ENCODE measurements around the gene BPIFB1.

DNA sequence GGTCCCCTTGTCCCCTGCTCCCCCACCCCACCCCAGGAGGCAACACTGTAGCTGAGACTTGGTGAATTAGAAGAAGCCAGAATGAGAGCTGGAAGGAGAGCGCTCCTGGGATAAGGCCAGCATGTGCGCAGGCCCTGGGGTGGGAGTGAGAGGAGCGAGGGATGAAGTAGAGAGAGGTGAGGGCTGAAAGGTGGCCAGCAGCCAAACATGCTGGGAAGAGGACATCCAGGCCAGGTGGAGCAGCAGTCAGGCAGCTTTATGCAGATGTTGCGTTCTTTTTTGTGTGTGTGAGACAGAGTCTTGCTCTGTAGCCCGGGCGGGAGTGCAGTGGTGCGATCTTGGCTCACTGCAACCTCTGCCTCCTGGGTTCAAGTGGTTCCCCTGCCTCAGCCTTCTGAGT lies 2.2 kb upstream of the BPIFB1 start:
- TF ChIP-seq, protein P1, sequence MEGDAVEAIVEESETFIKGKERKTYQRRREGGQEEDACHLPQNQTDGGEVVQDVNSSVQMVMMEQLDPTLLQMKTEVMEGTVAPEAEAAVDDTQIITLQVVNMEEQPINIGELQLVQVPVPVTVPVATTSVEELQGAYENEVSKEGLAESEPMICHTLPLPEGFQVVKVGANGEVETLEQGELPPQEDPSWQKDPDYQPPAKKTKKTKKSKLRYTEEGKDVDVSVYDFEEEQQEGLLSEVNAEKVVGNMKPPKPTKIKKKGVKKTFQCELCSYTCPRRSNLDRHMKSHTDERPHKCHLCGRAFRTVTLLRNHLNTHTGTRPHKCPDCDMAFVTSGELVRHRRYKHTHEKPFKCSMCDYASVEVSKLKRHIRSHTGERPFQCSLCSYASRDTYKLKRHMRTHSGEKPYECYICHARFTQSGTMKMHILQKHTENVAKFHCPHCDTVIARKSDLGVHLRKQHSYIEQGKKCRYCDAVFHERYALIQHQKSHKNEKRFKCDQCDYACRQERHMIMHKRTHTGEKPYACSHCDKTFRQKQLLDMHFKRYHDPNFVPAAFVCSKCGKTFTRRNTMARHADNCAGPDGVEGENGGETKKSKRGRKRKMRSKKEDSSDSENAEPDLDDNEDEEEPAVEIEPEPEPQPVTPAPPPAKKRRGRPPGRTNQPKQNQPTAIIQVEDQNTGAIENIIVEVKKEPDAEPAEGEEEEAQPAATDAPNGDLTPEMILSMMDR (IDR thresholded peaks at IDR 0.05): no peak
- no peak for TF ChIP-seq POLR2AphosphoS5 (IDR thresholded peaks at IDR 0.05)

Measured in suprapubic skin (tissue), 3 donors.